ENCODE results near the gene JMJD6. TPM values are rescaled to one million over a fixed set of nuclear protein-coding genes. Genes with fewer than 3 reads are reported as not detected.

The JMJD6 gene
- total RNA-seq, 1 donor from 2014 or later, result 11.3 TPM

Other genes with a start within 250 kb of the JMJD6 start
- gene RHBDF2, start 225.2 kb downstream of the JMJD6 start, total RNA-seq, result 8.9 TPM
- gene CYGB, start 188.9 kb downstream of the JMJD6 start, total RNA-seq, result 5.0 TPM
- gene PRCD, start 186.6 kb downstream of the JMJD6 start, total RNA-seq, result 0.15 TPM
- 4.0 TPM for gene ST6GALNAC2, start 140.7 kb downstream of the JMJD6 start, total RNA-seq
- 0.75 TPM for gene ST6GALNAC1, start 82.8 kb downstream of the JMJD6 start, total RNA-seq
- gene MXRA7, start 15.6 kb downstream of the JMJD6 start, total RNA-seq, result 9.3 TPM
- 17.5 TPM for gene METTL23, start 233 bp upstream of the JMJD6 start, total RNA-seq
- 78.1 TPM for gene SRSF2, start 10.7 kb upstream of the JMJD6 start, total RNA-seq
- 13.4 TPM for gene MFSD11, start 11.5 kb upstream of the JMJD6 start, total RNA-seq
- gene MGAT5B, start 141.8 kb upstream of the JMJD6 start, total RNA-seq, result not detected

All from left lobe of liver (tissue), 1 donor.